ENCODE data around the gene KRT83. TPM values are rescaled to one million over a fixed set of nuclear protein-coding genes. Genes with fewer than 3 reads are reported as not detected.

The KRT83 gene
- total RNA-seq, 1 donor from 2014 or later, result not detected

DNA sequence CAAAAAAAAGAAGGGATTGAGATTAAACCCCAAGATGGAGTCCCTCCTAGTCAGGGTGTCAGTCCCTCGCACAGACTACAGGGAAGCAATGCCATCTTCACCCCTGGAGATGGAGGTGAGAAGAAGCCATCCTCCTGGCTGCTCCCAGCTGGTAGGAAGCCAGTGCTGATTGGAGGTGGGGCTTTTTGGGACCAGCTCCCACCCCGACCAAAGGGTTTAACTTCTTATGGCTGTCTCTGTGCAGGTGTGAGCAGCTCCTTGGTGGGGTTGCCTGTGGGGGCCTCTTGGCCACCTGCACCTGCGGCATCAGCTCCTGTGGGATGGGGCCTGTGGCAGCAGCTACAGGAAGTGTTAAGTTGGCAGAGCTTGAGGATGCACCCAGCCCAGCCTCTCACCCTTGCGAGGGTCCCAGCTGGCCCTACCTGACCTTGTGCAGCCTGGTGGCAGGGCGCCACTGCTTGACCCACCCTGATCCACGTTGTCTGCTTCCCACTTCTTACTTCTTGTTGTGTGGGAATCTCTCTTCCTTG lies 50.6 kb downstream of the KRT83 start:
- H3K4me1 ChIP-seq, result no peaks in the 10 kb centered on the region
- DNase-seq (no peak), ATAC-seq (no peak)
- H3K27me3 ChIP-seq, result peaks cover 9% of the 10 kb centered on the region
- H3K9me3 ChIP-seq, result no peaks in the 10 kb centered on the region
- no peak for TF ChIP-seq CTCF (IDR thresholded peaks at IDR 0.05)
- intact Hi-C loops (cut with DNase I), result no loop called here
- no peak overlapping the region for H3K27ac ChIP-seq
- no peak overlapping the region for H3K4me3 ChIP-seq
- no peaks in the 10 kb centered on the region for H3K36me3 ChIP-seq

GRCh38 chr12:52268212-52268611 lies 53.0 kb downstream of the KRT83 start:
- Histone ChIP-seq H3K36me3 (no peaks in the 10 kb centered on the region), H3K27me3 (peaks cover 9% of the 10 kb centered on the region), H3K4me1 (no peaks in the 10 kb centered on the region), H3K9me3 (no peaks in the 10 kb centered on the region), H3K27ac (no peak overlapping the region), H3K4me3 (no peak overlapping the region)
- TF ChIP-seq CTCF (IDR thresholded peaks at IDR 0.05), result no peak
- DNase-seq, result no peak
- no peak for ATAC-seq
- intact Hi-C loops (cut with DNase I), result no loop called here

GRCh38 chr12:52267699-52268098 lies 53.5 kb downstream of the KRT83 start:
- intact Hi-C loops (cut with DNase I), result no loop called here
- Histone ChIP-seq H3K27ac (no peak overlapping the region), H3K4me1 (no peaks in the 10 kb centered on the region), H3K36me3 (no peaks in the 10 kb centered on the region), H3K4me3 (no peak overlapping the region), H3K9me3 (no peaks in the 10 kb centered on the region), H3K27me3 (peaks cover 9% of the 10 kb centered on the region)
- no peak for DNase-seq
- no peak for ATAC-seq
- no peak for TF ChIP-seq CTCF (IDR thresholded peaks at IDR 0.05)

- DNase-seq, result no peak
- no peak overlapping the region for H3K4me3 ChIP-seq
- no peak for TF ChIP-seq CTCF (IDR thresholded peaks at IDR 0.05)
- no peaks in the 10 kb centered on the region for H3K9me3 ChIP-seq
- intact Hi-C loops (cut with DNase I), result no loop called here
- H3K27me3 ChIP-seq, result peaks cover 9% of the 10 kb centered on the region
- H3K36me3 ChIP-seq, result no peaks in the 10 kb centered on the region
- no peak overlapping the region for H3K27ac ChIP-seq
- ATAC-seq, result no peak
- no peaks in the 10 kb centered on the region for H3K4me1 ChIP-seq
These were observed 53.9 kb downstream of the KRT83 start for GRCh38 chr12:52267266-52267665.

- Histone ChIP-seq H3K27me3 (peaks cover 9% of the 10 kb centered on the region), H3K36me3 (no peaks in the 10 kb centered on the region), H3K9me3 (no peaks in the 10 kb centered on the region), H3K4me1 (no peaks in the 10 kb centered on the region), H3K27ac (no peak overlapping the region), H3K4me3 (no peak overlapping the region)
- DNase-seq (no peak), ATAC-seq (no peak)
- no peak for TF ChIP-seq CTCF (IDR thresholded peaks at IDR 0.05)
- intact Hi-C loops (cut with DNase I), result no loop called here
These were observed 54.7 kb downstream of the KRT83 start for GRCh38 chr12:52266514-52266913.

- H3K4me3 ChIP-seq, result no peak overlapping the region
- intact Hi-C loops (cut with DNase I), result no loop called here
- ATAC-seq (no peak), DNase-seq (no peak)
- H3K27ac ChIP-seq, result no peak overlapping the region
- H3K27me3 ChIP-seq, result peaks cover 5% of the 10 kb centered on the region
- no peaks in the 10 kb centered on the region for H3K9me3 ChIP-seq
- no peaks in the 10 kb centered on the region for H3K36me3 ChIP-seq
- no peaks in the 10 kb centered on the region for H3K4me1 ChIP-seq
- no peak for TF ChIP-seq CTCF (IDR thresholded peaks at IDR 0.05)
These were observed 56.8 kb downstream of the KRT83 start for GRCh38 chr12:52264435-52264825.

All from upper lobe of right lung (tissue), 1 donor.